Endothelial cell of umbilical vein (primary cell): ENCODE measurements around the gene CLCNKA. TPM values are rescaled to one million over a fixed set of nuclear protein-coding genes. Genes with fewer than 3 reads are reported as not detected.
"Not testable (repeated sequence)": the region's sequence is repeated elsewhere in the genome, so short reads cannot be mapped to it uniquely, and the experiment has no call there.

Experiments
- BruUV-seq: library from RNA; stranded (reverse); fragments of 400-500 nt; replicated peaks from 2 replicates; lab custom pipeline; 2021; lab: Mats Ljungman, UMichigan
- CTCF ChIA-PET: fragments of 300-600, 350-600 bp; sonication (Branson Sonifier 250); formaldehyde crosslinking; loops from one replicate; lab custom pipeline; 2021; ENCODE audit warnings: antibody characterized with exemption, inconsistent platforms; lab: Charles Lee
- POLR2A ChIA-PET: fragments of 300-600, 350-600 bp; sonication (Branson Sonifier 250); formaldehyde crosslinking; loops from one replicate; lab custom pipeline; 2021; ENCODE audit warnings: antibody characterized with exemption, inconsistent platforms; lab: Charles Lee
- DNase-seq: peaks from one replicate; pipeline ENCODE4 v3.0.0-alpha.2; 2011; ENCODE audit warnings: low read depth, low spot score
- FAIRE-seq: peaks from 2 replicates; lab custom pipeline; 2011; peaks lifted over from hg19 to GRCh38; lab: Jason Lieb, UNC
- H2AFZ ChIP-seq: 2 replicates; pipeline ENCODE4 v1.6.0; 2012; ENCODE audit warnings: low read depth, low read length, control low read depth, inconsistent platforms
- H3K27ac ChIP-seq: 2 replicates; pipeline ENCODE4 v1.5.1; 2011; ENCODE audit warnings: low read depth, mild to moderate bottlenecking, control low read depth, low read length, moderate library complexity; ENCODE audit not compliant: insufficient read depth
- H3K27me3 ChIP-seq, 2 experiments: 2 replicates each; pipeline versions ENCODE4 v1.6.0 to v1.6.1; 2011; ENCODE audit warnings: low read length in 2 of 2, mixed read lengths in 1 of 2; ENCODE audit not compliant: control insufficient read depth in 2 of 2, insufficient read depth in 2 of 2
- H3K36me3 ChIP-seq, 2 experiments: 2 replicates in 1 of 2; 3 replicates in 1 of 2; pipeline ENCODE4 v1.5.1; 2011; ENCODE audit warnings: low read length in 2 of 2, mild to moderate bottlenecking in 1 of 2, moderate library complexity in 1 of 2; ENCODE audit not compliant: control insufficient read depth in 2 of 2, insufficient read depth in 2 of 2; ENCODE audit errors: extremely low read depth in 1 of 2
- H3K4me1 ChIP-seq: 3 replicates; pipeline ENCODE4 v1.5.1; 2011; ENCODE audit warnings: mild to moderate bottlenecking, low read length; ENCODE audit not compliant: control insufficient read depth, insufficient read depth; ENCODE audit errors: extremely low read depth
- H3K4me2 ChIP-seq: 2 replicates; pipeline ENCODE4 v1.6.1; 2011; ENCODE audit warnings: low read length, control low read depth, mixed read lengths; ENCODE audit not compliant: insufficient read depth
- H3K4me3 ChIP-seq, 3 experiments: fragments of 200-600 bp in 1 of 3; sonication (generic), shearing (Covaris generic) in 1 of 3; replicated peaks in 1 of 3; 2 replicates each; pipeline ENCODE4 v1.5.1; 2011 to 2016; ENCODE audit warnings: control low read depth in 3 of 3, low read length in 3 of 3, mild to moderate bottlenecking in 2 of 3, inconsistent platforms in 1 of 3, low read depth in 1 of 3, moderate library complexity in 1 of 3; ENCODE audit not compliant: insufficient read depth in 1 of 3
- H3K79me2 ChIP-seq: 2 replicates; pipeline ENCODE4 v1.6.0; 2012; ENCODE audit warnings: low read length, inconsistent platforms; ENCODE audit not compliant: control insufficient read depth, insufficient read depth
- H3K9ac ChIP-seq: replicated peaks from 2 replicates; pipeline ENCODE3; 2011; ENCODE audit warnings: low read length, control low read depth; ENCODE audit not compliant: insufficient read depth; ENCODE audit errors: extremely low read depth
- H3K9me1 ChIP-seq: replicated peaks from 3 replicates; pipeline ENCODE4 v1.6.0; 2011; ENCODE audit warnings: mild to moderate bottlenecking, low read length; ENCODE audit not compliant: control insufficient read depth, insufficient read depth; ENCODE audit errors: extremely low read depth
- H3K9me3 ChIP-seq: replicated peaks from 2 replicates; pipeline ENCODE4 v1.5.1; 2012; ENCODE audit warnings: low read length, inconsistent platforms; ENCODE audit not compliant: control insufficient read depth, insufficient read depth
- H4K20me1 ChIP-seq: replicated peaks from 2 replicates; pipeline ENCODE3; 2011; ENCODE audit warnings: mild to moderate bottlenecking, low read length; ENCODE audit not compliant: control insufficient read depth, insufficient read depth; ENCODE audit errors: extremely low read depth
- CTCF ChIP-seq, 2 donors: IDR thresholded peaks; 1 replicate in 1 of 2; 2 replicates in 1 of 2; pipeline ENCODE4 v1.5.1; 2011; ENCODE audit warnings: low read length in 2 of 2, mild to moderate bottlenecking in 2 of 2, moderate library complexity in 2 of 2, control low read depth in 1 of 2, inconsistent platforms in 1 of 2, low read depth in 1 of 2; ENCODE audit not compliant: insufficient read depth in 1 of 2; ENCODE audit errors: extremely low read depth in 1 of 2
- POLR2A ChIP-seq: IDR thresholded peaks from 2 replicates; pipeline ENCODE4 v1.6.1; 2012; ENCODE audit warnings: low read depth, mild to moderate bottlenecking, control low read depth, low read length
- dilution Hi-C: fragments of 300-500 bp; cut with MboI; formaldehyde crosslinking; loops from one replicate; pipeline ENCODE4 v1.15.0; 2019; ENCODE audit warnings: low sequenced_read_pairs; ENCODE audit not compliant: extremely low pct_ligation_motif_present
- intact Hi-C: fragments of 100-400 bp; cut with micrococcal nuclease; formaldehyde crosslinking; loops from one replicate; pipeline ENCODE4 v1.10.0; 2022
- polyA plus RNA-seq, 4 experiments: library from polyadenylated mRNA; depleted of rRNA in 3 of 4; stranded (reverse) in 3 of 4; unstranded in 1 of 4; fragments of >200 nt; gene quantifications; 2 replicates each; pipeline versions ENCODE4 v1.2.1 to v1.2.3, GENCODE V29; 2011 to 2012; ENCODE audit warnings: missing spikeins in 1 of 4
- total RNA-seq: library from RNA; stranded (reverse); gene quantifications from 2 replicates; pipeline ENCODE4 v1.2.3, GENCODE V29; 2021

CLCNKA gene
- total and polyA plus RNA-seq, 2 donors (not counting 3 experiments of a cell fraction or from before 2014, with no cell fraction given): not detected

- Histone ChIP-seq H3K4me1 (no peaks in the 10 kb centered on the region), H3K27me3 (peaks cover 0 to 4% of the 10 kb centered on the region in 2 experiments), H3K9me1 (no peaks in the 10 kb centered on the region), H3K27ac (no peak overlapping the region), H3K9ac (no peak overlapping the region), H3K4me3 (no peak overlapping the region), H4K20me1 (no peaks in the 10 kb centered on the region), H3K36me3 (no peaks in the 10 kb centered on the region), H3K4me2 (no peak overlapping the region), H3K9me3 (no peaks in the 10 kb centered on the region), H3K79me2 (no peaks in the 10 kb centered on the region), H2AFZ (no peak overlapping the region)
- no TSS peak for BruUV-seq
- FAIRE-seq (peak; percentile 81), DNase-seq (peak; percentile 78)
- dilution Hi-C loops (no loop called here), intact Hi-C loops (loop anchor here (1.0 to 2.0 kb wide), 3 partner anchors 23 to 263 kb away; no protein-coding TSS in a partner anchor)
- CTCF ChIA-PET: interaction anchor here (0.6 to 3.6 kb wide), 9 partner anchors 11 to 264 kb away, joined by 3 to 19 read pairs (median 3); no protein-coding TSS in a partner anchor
- TF ChIP-seq CTCF (IDR thresholded peaks at IDR 0.05; ENCODE audit: extremely low read depth in 1 of 2, insufficient read depth in 1 of 2, low read depth in 1 of 2, low read length in 2 of 2) (peak; percentile 77 to 95), POLR2A (no peak)
- POLR2A ChIA-PET: no interaction called here
Measured at GRCh38 chr1:16055613-16056520, 34.0 kb downstream of the CLCNKA start.

- POLR2A ChIA-PET, BruUV-seq, H3K9me3 ChIP-seq, H2AFZ ChIP-seq, H4K20me1 ChIP-seq, dilution Hi-C loops, DNase-seq, H3K27ac ChIP-seq, H3K27me3 ChIP-seq, FAIRE-seq, H3K79me2 ChIP-seq, H3K9ac ChIP-seq, H3K4me3 ChIP-seq, H3K36me3 ChIP-seq, H3K4me2 ChIP-seq, H3K4me1 ChIP-seq, H3K9me1 ChIP-seq: not testable (repeated sequence)
- intact Hi-C loops: loop anchor here (1.0 to 2.0 kb wide), 3 partner anchors 24 to 264 kb away; no protein-coding TSS in a partner anchor
- CTCF ChIA-PET: interaction anchor here (0.6 to 3.6 kb wide), 8 partner anchors 10 to 265 kb away, joined by 3 to 19 read pairs (median 3); no protein-coding TSS in a partner anchor
Measured at GRCh38 chr1:16056521-16056912, 34.7 kb downstream of the CLCNKA start.

GRCh38 chr1:16057314-16057915 lies 35.6 kb downstream of the CLCNKA start:
- H3K36me3 ChIP-seq, dilution Hi-C loops, H3K27me3 ChIP-seq, H3K9ac ChIP-seq, H3K4me1 ChIP-seq, H2AFZ ChIP-seq, H3K4me2 ChIP-seq, BruUV-seq, H3K79me2 ChIP-seq, DNase-seq, POLR2A ChIA-PET, H3K9me3 ChIP-seq, H3K4me3 ChIP-seq, H3K9me1 ChIP-seq, H4K20me1 ChIP-seq, H3K27ac ChIP-seq, FAIRE-seq: not testable (repeated sequence)
- CTCF ChIA-PET: interaction anchor here (0.6 to 3.6 kb wide), 4 partner anchors 11 to 266 kb away, joined by 3 to 19 read pairs (median 10); no protein-coding TSS in a partner anchor
- intact Hi-C loops: loop anchor here (2.0 kb wide), 2 partner anchors 25 to 265 kb away; no protein-coding TSS in a partner anchor
